DMS53 treated with DMSO at 0.1 percent for 48 hours (cell line): Measurements from ENCODE around the gene RHOV.
"Not testable (repeated sequence)": the region's sequence is repeated elsewhere in the genome, so short reads cannot be mapped to it uniquely, and the experiment has no call there.

Experiments used
- DNase-seq: peaks from one replicate; lab custom pipeline; 2025; ENCODE audit not compliant: unreplicated experiment; lab: John Stamatoyannopoulos, UW

Gene RHOV

GRCh38 chr15:40875991-40876730 lies 2.1 kb upstream of the RHOV start:
- no peak for DNase-seq

DNA sequence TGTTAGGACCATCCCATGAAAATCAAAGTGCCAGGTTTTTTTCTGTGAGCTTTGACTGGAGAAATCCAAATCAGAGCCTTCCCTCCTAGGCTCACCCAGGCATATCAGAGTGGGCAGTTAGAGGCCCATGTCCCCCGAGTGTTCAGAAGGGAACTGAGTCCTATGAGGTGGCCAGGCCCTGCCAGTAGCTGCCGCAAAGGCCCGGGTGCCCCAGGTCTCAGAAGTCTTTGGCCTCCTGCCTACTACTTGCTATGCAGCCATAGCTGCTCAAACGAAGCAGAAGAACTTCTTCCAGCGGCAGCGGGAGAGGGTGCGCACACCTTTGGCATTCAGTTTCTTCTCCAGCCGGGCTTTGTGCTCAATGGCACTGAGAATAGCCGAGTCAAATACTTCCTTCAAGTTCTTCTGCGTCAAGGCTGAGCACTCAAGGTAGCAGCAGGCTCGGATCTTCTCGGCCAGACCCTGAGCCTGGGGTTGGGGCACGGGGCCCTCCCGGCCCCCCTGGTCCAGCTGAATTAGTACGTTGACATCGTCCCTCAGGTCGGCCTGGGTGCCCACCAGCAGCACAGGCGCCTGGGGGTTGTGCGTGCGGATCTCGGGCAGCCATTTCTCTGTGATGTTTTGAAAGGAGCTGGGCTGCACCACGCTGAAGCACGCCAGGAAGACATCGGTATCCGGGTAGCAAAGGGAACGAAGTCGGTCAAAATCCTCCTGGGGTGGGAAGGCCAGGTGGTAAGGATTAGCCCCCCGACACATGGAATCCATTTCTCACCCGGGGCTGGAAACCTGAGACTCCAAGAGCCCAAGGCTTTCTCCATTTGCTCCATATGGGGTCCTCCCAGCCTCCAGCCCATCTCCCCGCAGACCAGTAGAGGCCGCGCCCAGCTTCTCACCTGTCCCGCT lies 992 bp downstream of the RHOV start:
- no peak for DNase-seq

DNA sequence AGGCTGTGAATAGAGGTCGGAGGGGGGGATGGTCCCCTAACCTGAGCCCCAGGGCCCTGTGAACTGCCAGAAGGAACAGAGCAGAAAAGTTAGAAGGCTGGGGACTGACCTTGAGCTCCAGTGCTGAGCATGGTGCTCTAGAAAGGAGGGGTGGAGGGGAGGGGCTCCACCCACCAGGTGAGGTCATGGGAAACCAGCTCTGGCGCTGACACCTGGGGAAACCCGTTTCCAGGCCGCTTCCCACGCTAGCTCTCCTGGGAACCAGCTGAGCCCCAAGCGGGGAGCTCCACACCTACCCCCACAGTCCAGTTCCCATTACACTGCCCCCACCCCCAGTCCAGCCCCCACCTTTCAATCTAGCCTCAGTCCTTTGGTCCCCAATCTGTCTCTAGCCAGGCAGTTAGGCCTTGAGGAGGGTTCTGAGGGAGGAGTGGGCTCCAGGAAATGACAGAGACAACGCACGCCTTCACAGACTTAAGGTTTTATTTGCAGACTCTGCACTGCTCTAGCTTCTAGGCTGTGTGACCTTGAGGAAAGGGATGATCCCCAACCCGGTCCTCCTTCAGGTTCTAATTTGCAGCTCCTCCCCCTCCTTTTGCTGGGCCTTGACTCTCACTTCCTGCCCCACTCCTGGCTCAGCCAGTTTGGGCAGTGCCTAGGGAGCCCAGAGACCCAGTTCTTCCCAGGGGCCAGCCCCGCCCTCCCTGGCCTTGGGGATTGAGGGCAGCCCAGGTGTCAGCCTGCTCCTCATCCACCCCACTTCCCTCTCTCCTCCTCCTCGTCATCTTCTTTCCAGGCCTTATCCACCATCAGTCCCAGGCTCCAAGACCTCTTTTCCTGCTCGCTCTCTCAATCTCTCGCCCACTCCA lies 2.1 kb downstream of the RHOV start:
- DNase-seq, result peak; percentile 34

- DNase-seq, result no peak
Measured at GRCh38 chr15:40870716-40871115, 3.3 kb downstream of the RHOV start.

DNA sequence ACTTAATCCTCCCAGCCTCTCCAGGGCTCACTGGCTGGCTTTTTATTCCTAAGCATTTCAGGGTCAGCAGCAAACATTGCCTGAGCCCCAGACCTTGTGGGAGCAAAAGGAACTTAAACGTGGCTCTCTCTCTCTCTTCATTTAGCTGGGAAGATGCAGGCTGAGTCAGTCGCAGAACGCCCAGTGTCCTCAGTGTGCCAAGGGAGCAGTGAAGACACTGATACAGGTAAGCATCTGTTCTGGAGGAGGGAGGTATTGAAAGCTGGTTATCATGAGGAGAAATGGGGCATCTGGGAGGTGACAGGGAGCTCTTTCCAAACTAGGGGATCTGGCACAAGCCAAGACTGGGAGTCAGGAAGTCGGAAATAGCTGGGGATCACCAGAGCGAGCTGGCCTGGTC lies 4.3 kb downstream of the RHOV start:
- no peak for DNase-seq

DNA sequence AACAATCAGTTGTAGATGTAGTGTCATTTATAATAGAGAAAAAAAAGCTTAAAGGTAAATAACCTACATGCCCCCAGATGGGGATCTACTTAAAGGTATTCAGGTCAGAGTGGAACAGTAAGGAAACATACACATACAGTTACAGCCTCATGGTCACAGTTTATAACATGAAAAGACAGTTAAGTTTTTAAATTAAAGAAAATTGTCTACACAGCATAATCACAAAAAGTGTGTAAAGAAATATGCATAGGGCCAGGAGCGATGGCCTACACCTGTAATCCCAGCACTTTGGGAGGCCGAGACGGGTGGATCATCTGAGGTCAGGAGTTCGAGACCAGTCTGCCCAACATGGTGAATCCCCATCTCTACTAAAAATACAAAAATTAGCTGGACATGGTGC lies 6.8 kb downstream of the RHOV start:
- no peak for DNase-seq

- DNase-seq, result no peak
Measured at GRCh38 chr15:40863660-40864270, 10.3 kb downstream of the RHOV start.

DNA sequence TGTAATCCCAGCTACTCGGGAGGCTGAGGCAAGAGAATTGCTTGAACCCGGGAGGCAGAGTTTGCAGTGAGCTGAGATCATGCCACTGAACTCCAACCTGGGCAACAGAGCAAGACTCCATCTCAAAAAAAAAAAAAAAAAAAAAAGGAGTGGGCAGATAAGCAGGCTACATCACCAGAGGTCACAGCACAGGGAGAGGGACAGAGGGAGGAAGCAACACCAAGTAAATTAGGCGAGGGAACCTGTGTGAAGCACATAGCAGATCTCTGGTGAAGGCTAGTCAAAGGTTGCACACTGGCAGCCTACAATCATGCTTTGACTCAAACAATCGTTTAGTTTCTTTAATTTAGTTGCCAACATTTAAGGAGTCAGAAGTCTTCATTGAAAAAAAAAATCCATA lies 12.9 kb downstream of the RHOV start:
- not testable (repeated sequence) for DNase-seq

DNA sequence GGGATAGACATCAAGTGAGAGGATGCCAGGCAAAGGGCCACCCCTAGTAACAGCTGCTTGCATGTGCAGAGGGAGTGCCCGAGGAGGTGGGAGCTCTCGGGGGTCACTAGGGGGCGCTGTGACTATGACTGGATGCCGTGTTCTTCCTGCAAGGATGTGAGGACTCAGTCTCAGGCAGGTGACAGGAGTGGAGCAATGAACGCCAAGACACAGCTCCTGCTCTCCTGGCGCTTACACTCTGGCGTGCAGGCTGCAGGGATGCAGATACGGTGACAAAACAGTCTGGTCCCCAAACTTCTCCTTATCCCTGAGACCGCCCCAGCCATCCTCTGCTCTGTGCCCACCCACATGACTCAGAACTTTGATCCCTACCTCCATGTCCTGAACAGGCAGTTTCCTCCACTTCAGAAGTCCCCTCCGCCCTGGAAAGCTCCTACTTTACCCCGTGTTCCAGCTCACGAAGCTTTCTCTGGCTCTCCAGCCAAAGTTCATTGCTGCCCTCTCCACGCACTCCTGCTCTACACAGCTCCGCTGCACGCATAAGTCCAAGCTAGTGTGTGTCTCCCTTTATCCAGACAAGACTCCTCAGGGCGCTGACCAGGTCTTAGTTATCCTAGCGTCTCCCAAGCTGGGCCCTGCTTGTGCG lies 14.7 kb downstream of the RHOV start:
- DNase-seq, result no peak

DNA sequence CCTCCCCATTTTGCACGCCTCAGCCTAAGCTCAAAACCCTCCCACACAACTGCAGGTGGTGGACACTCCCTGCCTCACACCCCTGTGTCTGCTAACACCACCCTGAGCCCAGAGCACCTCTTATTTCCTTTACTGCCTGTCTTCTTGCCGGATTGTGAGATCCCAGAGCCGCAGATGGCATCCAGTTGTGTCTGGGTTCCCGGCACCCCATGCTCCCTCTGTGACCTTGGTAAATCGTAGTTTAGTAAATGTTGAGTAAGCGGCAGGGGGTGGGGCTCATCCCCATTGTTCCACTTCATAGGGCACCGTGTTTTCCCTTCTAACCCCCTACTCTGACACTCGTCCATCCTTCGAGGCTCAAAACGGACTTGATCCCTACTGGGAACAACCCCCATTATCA lies 15.3 kb downstream of the RHOV start:
- no peak for DNase-seq

GRCh38 chr15:40857601-40858341 lies 16.3 kb downstream of the RHOV start:
- peak; percentile 66 for DNase-seq

DNA sequence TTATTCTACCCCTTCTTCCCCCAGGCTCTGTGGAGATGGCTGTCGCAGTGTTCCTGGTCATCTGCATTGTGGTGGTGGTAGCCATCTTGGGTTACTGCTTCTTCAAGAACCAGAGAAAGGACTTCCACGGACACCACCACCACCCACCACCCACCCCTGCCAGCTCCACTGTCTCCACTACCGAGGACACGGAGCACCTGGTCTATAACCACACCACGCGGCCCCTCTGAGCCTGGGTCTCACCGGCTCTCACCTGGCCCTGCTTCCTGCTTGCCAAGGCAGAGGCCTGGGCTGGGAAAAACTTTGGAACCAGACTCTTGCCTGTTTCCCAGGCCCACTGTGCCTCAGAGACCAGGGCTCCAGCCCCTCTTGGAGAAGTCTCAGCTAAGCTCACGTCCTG lies 17.3 kb downstream of the RHOV start:
- DNase-seq, result no peak

DNA sequence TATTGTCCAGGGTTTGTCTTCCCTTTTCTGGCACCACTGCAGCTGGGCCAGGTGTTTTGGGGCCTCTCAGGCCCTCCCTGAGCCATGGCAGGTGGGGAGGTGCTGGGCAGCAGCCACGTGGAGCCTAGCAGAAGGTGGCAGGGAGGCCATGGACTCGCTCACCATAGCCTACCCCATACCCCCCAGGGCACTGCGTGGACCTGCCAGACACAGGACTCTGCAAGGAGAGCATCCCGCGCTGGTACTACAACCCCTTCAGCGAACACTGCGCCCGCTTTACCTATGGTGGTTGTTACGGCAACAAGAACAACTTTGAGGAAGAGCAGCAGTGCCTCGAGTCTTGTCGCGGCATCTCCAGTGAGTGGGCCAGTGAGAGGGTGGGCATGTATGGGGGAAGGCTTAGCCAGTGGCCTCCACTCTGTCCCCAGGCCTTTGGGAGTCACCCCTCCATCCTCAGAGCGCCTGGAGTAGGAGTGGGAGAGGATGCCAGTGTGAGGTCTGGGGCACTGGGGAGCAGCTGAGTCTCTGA lies 18.3 kb downstream of the RHOV start:
- DNase-seq, result no peak

GRCh38 chr15:40854161-40854560 lies 19.9 kb downstream of the RHOV start:
- DNase-seq, result no peak

DNA sequence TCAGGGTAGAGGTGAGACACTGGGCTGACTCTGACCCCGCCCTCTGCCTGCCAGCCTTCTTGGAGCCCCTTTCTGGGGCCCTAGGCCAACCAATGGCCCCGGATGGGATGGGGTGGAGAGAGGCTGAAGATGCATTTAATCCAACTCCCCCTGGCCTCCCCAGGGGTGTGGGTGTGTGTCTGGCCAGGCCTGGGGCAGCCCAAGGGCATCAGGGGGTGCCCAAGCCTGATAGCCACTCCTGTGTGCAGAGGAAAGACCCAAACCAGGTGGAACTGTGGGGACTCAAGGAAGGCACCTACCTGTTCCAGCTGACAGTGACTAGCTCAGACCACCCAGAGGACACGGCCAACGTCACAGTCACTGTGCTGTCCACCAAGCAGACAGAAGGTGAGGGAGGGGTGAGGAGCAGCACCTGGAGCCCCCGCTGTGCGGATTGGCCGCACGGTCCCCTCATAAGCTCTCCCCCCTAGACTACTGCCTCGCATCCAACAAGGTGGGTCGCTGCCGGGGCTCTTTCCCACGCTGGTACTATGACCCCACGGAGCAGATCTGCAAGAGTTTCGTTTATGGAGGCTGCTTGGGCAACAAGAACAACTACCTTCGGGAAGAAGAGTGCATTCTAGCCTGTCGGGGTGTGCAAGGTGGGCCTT lies 20.7 kb downstream of the RHOV start:
- no peak for DNase-seq

- DNase-seq, result no peak
Measured at GRCh38 chr15:40852529-40852928, 21.5 kb downstream of the RHOV start.

GRCh38 chr15:40850576-40851112 lies 23.4 kb downstream of the RHOV start:
- no peak for DNase-seq

- DNase-seq, result no peak
Measured at GRCh38 chr15:40847223-40847961, 26.6 kb downstream of the RHOV start.
